IPS-NIHi7 (cell line): ENCODE data around the gene MDM1.

Experiments
- DNase-seq: peaks from one replicate; pipeline ENCODE4 v3.0.0; 2012; ENCODE audit warnings: mixed read lengths; ENCODE audit errors: extremely low spot score

Gene MDM1

DNA sequence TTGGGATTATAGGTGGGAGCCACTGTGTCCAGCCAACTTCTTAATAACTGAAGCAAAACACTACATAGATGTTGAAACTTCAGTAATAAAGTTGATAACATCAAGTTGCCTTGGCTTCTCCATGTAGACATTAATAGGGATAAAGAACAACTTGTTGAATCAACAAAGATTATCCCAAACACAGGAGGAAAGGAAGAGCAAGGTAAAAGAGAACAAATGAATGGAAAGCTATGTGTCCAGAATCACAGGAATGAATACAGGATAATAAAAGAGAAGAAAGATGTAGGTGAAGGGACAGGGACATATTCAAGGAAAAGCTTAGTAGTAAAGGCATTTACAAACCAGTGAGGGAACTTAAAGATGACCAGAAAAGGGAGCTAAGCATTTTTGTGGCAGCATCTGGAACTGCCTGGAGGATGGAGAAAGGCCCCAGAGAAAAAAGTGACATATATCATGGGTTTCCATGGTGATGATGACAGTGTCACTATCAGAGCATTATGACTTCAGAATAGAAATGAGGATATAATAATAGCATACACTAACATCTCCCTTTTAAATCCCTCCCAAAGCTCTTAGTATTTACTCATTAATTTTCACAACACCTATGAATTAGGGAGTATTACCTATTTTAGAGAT, 24.0 kb upstream of the MDM1 start:
- no peak for DNase-seq

- DNase-seq, result no peak
Observed at GRCh38 chr12:68354977-68355541, 22.9 kb upstream of the MDM1 start.

- DNase-seq, result no peak
Observed at GRCh38 chr12:68352067-68352466, 19.9 kb upstream of the MDM1 start.

DNA sequence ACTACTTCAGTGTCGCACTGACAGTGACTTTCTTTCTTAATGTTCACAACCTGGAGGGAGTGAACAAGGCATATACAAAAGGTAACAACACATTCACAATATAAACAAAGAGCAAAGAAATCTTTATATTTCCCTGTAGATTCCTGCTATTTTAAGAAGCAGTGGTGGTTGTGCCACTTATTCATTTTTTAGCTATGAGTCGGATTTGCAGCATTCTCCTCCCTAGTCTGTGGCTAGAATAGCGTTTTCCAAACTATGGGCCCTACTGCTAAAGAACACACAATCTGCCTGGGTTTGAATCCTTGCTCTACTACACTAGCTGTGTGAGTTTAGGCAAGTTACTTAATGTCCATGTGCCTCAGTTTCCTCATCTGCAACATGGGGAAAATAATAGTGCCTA, 18.6 kb upstream of the MDM1 start:
- no peak for DNase-seq

DNA sequence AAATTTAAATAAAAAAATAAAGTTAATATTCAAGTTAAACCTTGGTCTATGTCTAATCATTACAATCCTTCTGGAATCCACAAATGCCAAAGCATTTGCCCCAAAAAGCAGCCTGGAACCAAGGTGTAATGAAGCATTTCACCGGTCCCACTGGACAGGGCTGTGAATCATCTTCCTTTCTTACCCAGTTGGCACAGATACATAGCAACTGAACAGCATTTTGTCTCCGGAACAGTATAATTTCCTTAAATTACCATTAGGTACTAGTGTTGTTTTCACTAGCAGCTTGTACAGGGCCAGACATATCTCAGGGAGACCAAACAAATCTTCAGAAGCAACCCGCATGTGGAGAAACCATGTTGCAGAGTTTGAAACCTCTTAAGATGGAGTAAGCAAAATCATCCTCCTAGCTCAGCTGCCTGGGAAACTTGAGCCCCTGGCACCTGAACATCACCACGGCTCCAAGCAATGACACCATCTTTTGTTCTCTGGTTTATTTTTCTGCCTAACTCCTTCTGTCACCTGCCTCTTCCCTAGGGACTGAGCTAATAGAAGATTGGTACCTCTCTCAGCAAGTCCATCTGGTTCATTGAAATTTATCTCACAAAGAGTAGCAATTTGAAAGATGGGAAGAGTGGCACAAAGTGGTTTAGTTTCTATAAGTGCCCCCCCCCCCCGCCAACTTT, 17.9 kb upstream of the MDM1 start:
- no peak for DNase-seq

- DNase-seq, result no peak
Observed at GRCh38 chr12:68349220-68349621, 17.1 kb upstream of the MDM1 start.

DNA sequence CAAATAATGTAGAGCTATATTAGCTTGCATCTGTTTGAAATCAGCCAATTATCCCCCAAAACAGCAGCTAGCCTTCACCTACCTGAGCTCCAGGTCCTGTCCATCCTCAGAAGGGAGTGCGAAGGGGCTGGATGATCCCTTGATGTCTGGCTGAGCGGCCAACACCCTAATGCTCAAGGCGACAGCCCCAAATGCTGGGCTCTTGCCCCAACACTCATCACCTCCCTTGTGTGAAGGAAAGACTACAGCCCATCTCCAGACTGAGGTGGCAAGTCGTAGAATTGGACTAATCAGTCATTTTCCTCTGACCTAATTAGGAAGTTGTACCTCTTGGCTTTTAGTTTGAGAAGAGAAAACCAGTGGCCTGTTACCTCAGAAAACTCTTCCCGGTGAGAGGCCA, 16.3 kb upstream of the MDM1 start:
- no peak for DNase-seq

- no peak for DNase-seq
Observed at GRCh38 chr12:68345763-68346162, 13.6 kb upstream of the MDM1 start.

- DNase-seq, result peak; percentile 30
Observed at GRCh38 chr12:68344126-68344525, 12.0 kb upstream of the MDM1 start.

DNA sequence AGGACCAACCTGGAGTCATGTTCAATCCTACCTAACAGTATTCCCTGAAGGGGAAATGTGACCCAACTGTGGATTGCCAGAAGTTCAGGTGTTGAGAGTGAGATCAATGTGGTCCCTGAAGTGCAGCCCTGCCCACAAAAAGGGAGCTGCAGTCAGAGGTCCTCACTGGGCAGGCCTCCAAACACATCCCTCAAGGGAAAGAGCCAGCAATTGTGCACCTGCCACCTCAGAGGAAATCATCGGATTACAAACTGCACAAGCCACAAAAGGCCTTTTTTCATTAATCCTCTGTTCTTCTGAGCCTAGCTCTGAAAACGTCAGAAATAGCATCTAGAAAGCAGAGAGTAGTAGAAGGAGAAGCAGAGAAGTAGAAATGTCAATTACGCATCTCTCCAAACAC, 10.8 kb upstream of the MDM1 start:
- DNase-seq, result no peak

DNA sequence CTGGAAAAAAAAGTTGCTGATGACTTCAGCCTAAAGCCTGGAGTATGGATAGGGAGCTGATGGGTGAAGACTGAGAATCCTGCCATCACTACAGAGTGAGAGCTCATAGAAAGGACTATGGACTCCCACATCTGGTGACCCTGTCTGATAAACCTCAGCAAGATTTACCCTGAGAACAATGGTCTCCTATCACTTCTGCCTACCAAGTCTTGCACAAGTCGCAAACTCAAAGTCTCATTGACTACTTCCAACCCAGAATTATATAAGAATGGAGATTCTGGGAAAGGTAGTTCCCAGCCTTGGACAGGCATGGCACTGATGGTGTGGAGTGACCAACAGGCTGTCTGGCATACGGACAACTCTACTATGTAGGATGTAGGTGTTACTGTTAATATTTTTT, 9.7 kb upstream of the MDM1 start:
- DNase-seq, result no peak

DNA sequence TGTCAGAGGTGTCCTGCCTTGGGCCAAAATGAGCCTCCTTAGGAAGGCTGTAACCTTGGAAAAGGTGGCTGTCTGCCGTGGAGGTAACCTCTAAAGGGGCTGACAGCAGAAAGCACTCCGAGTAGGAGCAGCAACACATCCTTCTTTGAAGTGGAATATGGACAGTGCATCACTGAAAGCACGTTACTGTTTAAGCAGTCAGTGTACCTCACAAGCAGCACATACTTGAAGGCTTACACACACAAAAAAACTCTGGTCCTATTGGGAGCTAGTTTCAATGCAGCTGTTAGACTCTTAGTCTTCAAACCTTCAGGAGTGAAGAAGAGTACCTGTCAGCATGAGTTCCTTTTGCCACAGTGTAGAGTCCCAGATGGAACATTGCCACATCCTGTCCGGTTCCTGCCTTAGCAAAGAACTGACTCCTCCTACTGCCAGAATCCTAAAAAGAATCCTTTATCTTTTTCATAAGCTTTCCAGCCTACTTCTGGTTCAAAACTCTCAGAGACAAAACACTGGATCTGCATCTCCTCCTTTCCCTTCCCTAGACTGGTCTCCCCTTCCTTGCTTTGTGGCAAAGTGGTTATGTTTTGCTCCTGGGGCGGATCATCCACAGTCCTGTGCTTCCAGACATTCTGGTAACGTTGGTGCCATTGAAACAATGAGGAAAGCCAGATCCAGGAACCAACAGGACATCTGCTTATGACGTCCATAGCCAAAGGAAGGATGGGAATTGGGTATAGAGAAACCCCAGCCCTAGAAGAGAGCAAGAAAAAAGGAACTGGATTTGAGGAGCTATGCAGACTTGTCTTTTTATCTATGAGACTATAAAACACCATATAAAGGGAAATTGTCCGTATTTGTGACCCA, 8.5 kb upstream of the MDM1 start:
- DNase-seq, result no peak

- DNase-seq, result no peak
Observed at GRCh38 chr12:68336889-68337303, 4.7 kb upstream of the MDM1 start.

DNA sequence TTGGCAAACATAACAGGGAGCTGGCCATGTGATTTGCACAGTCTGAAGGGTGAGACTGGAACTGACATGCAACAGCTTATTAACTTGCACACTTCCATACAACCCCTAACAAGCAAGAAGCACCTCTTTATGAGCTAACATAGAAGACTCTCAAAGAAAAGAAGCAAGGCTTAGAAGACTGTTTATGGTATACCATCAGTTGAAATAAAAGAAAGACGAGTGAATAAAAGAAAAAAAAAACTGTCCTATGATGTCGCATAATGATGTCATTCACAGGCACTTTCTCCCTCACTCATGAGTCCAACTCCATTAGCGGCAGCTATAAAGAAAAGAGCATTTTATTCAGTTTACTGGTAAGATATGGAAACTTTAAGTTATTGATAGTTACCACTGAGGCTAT, 3.3 kb upstream of the MDM1 start:
- DNase-seq, result no peak

- peak; percentile 19 for DNase-seq
Observed at GRCh38 chr12:68334132-68334531, 2.0 kb upstream of the MDM1 start.

- no peak for DNase-seq
Observed at GRCh38 chr12:68332728-68333630, 817 bp upstream of the MDM1 start.

DNA sequence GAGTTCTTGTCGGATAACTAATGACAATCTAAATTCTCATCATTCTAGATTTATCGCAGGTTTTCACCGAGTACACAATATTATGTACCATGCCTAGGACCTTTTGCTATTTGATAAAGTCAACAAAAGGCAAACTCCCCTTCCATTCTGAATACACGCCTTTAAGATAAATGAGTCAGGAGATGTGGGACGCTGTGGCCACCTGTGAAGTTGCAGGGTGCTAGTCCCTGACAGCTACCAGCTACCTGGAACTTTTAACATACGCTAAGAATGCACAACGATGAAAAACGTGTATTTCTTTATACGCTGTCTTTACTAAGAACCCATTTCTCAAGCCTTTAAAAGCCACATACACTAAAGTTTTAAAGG, 678 bp downstream of the MDM1 start:
- DNase-seq, result no peak

- DNase-seq, result no peak
Observed at GRCh38 chr12:68327896-68328295, 4.3 kb downstream of the MDM1 start.

DNA sequence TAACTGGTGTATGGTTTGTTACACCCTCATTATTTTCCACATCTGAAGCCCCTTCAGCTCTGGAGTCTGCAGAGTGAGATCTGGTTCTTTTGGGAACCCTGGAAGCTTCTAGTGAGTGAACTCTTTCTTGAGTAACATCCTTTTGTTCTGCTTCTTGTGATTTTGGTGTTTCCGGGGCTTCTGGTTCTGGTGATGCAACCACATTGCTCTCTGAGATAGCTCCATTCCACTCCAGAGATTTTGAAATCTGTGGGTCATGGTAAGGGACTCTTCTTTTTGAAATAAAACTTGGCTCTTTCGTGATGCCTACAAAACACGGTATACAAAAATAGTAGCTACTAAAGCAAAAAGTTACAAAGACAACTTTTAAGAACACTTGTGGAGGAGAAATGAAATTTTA, 5.4 kb downstream of the MDM1 start:
- no peak for DNase-seq

DNA sequence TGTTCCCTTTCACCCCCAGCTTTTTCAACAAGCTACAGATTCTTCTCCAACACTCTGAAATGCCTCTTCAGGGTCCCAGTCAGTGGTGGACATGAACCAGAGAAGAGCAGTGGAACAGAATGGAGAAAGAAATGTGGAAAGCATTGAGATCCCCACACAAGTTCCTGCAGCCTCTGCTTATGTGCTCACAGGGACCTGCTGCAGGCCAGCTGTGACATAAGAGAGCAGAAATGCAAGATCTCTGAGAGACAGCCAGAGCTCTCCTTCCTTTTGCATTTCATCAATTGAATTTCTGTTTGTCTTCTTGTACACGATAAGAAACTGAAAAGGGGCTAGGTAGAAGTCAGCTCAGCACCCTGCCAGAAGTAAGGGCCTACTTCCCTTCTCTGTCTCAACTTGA, 6.2 kb downstream of the MDM1 start:
- no peak for DNase-seq

- no peak for DNase-seq
Observed at GRCh38 chr12:68324531-68324930, 7.6 kb downstream of the MDM1 start.

- no peak for DNase-seq
Observed at GRCh38 chr12:68321140-68321539, 11.0 kb downstream of the MDM1 start.
